Brain pericyte (primary cell): ENCODE results near the gene AIP.

Experiments
- DNase-seq: peaks from one replicate; pipeline ENCODE4 v3.0.0-alpha.2; 2012; ENCODE audit warnings: low read depth, low spot score

The AIP gene

DNA sequence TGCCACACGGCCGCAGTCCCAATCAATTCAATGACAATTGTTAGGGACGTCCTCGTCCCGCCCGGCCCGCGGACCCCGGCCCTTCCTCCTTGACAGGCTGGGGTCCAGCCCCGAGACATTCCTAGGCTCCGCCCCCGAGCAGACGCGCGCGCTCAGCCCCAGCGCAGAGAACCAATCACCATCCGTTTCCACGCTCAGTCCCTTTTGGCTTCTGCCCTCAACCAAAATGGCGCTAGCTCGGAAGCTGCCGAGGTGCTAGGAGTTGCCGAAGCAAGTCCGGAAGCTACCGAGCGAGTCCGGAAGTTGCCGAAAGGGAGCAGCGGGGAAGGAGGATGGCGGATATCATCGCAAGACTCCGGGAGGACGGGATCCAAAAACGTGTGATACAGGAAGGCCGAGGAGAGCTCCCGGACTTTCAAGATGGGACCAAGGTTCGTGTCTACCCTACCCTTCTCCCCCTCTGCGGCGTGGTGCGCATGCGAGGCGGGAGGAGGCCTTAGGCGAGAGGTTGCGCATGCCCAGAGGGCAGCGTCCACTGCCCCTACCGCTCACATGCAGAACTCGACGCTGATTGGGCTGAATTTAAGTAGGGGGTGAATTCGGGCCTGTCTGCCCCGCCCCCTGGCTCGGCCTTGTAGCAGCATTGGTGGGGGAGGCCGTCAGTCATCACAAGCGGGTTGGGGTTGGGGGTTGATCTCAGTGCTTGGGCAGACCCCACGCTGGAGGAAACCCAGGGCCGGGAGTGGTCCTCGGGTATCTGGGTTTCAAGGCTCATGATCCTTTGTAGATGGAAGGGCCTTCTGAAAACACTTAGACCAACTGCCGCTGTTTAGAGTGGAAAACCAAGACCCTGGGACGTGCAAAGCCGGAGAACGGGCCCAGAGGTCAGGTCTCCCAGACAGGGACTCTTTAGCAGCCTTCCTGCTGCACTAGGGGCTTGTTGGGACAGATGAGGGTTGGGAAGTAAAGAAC, at the start of gene AIP:
Gene AIP, plus strand, starts transcription at position 200 of the 972 bp plus-strand sequence. Its CDS starts 133 bp downstream, at position 333.
- DNase-seq, result peak; percentile 96

DNA sequence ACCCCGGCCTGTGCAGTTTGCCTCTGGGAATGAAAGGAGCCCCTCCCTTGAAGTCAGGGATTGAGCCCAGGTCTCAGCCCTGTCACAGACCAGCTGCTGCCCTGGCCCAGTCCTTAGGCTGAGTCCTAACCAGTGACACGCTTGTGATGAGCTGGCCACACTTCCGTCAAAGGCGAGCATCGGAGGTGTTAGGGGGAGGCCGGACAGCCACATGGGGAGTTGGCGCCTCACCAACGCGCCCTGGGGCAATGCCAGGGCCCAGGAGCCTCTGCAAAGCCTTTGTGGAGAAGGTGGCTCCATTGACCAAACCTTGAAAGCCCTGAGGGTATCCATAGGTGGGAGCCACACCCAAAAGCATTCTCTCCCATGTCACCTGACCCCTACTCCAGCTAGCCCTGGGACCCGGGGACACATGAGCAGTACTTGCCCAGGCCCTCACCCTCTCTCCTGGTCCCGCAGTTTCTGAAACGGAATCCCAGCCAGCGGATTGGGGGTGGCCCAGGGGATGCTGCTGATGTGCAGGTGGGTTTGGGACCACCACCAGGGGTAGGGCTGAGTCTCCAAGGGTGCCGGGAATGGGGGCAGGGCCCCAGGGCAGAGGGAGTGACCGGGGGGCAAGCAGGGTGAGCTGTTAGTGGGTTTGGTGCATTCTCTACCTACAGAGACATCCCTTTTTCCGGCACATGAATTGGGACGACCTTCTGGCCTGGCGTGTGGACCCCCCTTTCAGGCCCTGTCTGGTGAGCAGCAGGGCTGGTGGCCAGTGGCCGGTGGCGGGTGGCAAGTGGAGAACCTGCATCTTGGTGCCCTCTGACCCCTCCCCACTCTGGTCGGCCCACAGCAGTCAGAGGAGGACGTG, 49.1 kb upstream of the AIP start:
- DNase-seq, result no peak

GRCh38 chr11:67434395-67434881, 48.4 kb upstream of the AIP start:
- DNase-seq, result no peak

GRCh38 chr11:67435031-67435726, 47.6 kb upstream of the AIP start:
- DNase-seq, result no peak

GRCh38 chr11:67435727-67436458, 46.9 kb upstream of the AIP start:
- no peak for DNase-seq

- no peak for DNase-seq
Observed at GRCh38 chr11:67436459-67437081, 46.3 kb upstream of the AIP start.

GRCh38 chr11:67437082-67437808, 45.6 kb upstream of the AIP start, which contains the start of gene PTPRCAP:
Gene PTPRCAP, minus strand, starts transcription at chr11:67437682. Its CDS starts 63 bp downstream, at chr11:67437619.
- DNase-seq, result no peak

DNA sequence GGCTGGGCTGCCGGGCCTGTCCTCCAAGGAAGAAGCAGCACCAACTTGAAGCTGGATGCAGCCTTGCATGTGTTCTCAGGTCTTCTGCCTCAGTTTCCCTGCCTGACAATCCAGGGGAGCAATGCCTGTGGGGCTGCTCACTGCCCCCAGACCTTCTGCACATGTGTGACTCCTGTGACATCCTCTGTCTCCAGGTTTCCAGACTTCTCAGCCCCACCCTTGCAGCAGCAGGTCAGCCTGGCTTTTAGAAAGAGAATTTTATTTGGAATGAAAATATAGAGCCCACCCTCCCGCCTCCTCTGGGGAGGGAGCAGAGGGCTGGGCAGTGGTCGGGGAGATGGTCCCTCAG, 45.0 kb upstream of the AIP start:
- no peak for DNase-seq

- DNase-seq, result no peak
Observed at GRCh38 chr11:67438158-67438902, 44.5 kb upstream of the AIP start.

DNA sequence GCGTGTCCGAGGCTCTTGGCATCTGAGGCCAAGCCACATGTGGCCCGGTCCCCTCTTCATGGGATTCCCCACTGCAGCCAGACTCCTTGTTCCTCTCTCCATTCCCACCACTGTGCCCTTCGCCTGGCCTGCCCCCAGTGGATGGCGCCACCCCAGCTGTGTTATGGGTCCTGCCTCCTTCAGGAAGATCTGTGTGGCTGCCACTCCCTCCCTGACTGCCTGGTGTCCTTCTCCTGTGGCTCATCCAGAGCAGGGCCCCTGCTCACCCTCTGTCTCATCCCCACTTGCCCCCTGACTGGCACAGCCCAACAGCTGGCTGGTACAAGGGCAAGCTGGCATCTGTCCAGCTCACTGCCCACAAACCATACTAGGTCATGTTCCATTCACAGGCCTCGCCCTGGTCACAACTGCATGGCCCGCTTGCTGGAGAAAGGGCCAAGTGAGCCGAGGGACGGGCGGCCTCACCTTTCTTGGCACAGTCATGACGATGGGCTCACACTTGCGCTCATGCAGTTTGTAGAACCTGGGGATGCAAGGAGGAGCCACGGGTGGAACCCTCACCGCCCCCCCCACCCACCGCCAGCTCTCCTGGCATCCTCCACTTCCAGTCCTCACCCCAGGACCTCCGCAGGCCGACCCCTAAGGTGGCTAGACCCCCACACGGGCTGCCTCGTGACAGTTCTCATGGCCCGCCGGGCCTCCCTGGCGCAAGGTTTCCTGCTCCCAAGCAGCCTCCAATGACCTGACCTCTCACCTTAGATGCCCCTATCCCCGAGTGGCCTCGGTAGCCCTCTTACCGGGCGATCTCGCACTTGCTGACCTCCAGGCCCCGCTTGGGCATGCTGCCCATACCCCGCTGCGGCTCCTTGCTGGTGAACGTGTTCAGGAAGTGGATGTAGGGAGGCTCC, 43.3 kb upstream of the AIP start:
- no peak for DNase-seq

DNA sequence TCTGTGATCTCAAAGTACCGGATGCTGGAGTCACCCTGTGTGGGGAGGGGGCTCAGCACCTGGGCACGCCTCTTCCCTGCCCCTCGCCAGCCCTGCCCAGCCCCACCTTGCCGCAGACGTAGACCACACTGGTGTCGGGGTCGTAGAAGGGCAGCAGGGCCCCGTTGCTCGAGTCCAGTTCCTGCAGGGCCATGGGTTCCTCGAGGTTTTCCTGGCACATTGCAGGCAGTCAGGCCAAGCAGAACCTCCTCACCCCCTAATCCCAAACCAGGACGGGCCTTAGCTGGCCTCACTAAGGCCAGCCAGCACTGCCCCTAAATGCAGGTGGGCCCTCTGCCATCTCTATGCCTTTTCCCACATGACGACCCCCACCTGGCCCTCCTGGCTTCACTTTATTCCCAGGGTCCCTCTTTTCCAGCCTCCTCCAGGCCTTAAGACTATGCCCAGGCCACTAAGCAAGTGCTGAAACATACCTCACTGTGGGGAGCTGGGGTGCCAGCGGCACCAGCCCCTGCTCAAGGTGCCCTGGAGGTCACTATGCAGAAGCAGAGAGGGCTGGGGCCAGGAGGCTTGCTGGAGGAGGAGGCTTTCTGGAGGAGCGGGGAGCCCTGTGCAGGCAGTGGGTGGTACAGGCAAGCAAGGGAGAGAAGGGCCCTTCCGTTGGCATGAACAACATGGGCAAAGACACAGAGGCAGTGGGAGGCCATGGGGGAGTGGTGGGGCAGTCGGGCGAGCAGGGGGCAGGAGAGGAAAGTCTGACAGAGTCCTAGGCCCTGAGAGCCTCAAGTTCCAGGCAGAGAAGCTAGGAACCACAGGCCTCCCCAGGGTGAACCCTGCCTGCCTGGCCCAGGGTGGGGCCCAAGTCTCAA, 42.4 kb upstream of the AIP start:
- DNase-seq, result no peak

- DNase-seq, result no peak
Observed at GRCh38 chr11:67441098-67441563, 41.7 kb upstream of the AIP start.

- no peak for DNase-seq
Observed at GRCh38 chr11:67441731-67442351, 41.0 kb upstream of the AIP start.

- no peak for DNase-seq
Observed at GRCh38 chr11:67442504-67443404, 40.1 kb upstream of the AIP start.

DNA sequence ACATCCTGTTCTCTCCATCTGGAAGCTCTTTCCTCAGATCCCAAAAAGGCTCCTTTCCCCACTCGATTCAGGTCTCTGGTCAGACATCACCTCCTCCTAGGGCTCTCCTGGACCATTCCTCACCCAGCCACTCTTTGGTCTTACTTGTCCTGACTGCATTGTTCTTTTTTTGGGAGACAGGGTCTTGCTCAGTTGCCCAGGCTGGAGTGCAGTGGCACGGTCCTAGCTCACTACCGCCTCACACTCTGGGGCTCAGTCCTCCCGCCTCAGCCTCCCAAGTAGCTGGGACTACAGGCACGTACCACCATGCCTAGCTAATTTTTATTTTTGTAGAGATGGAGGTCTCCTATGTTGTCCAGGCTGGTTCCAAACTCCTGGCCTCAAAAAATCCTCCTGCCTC, 37.3 kb upstream of the AIP start:
- no peak for DNase-seq
